GM10248 (cell line): ENCODE results near the gene MICU2.

Source experiments
- CTCF ChIA-PET: fragments of 300-600 bp; sonication (Branson Sonifier 250); formaldehyde crosslinking; extraction: SDS; loops from one replicate; lab custom pipeline; 2021; ENCODE audit warnings: antibody characterized with exemption; lab: Yijun Ruan, JAX
- POLR2A ChIA-PET: fragments of 350-650 bp; sonication (Branson Sonifier 250); formaldehyde crosslinking; extraction: SDS; loops from one replicate; lab custom pipeline; 2020; ENCODE audit warnings: antibody characterized with exemption; lab: Yijun Ruan, JAX
- DNase-seq: peaks from one replicate; pipeline ENCODE4 v3.0.0; 2012; ENCODE audit errors: extremely low spot score
- TF ChIP-seq, protein P1 (sequence below): IDR thresholded peaks from 2 replicates; pipeline ENCODE4 v1.5.1; 2012; ENCODE audit warnings: mild to moderate bottlenecking, low read depth; ENCODE audit errors: extremely low read depth, missing control alignments, control extremely low read depth

MICU2 gene

DNA sequence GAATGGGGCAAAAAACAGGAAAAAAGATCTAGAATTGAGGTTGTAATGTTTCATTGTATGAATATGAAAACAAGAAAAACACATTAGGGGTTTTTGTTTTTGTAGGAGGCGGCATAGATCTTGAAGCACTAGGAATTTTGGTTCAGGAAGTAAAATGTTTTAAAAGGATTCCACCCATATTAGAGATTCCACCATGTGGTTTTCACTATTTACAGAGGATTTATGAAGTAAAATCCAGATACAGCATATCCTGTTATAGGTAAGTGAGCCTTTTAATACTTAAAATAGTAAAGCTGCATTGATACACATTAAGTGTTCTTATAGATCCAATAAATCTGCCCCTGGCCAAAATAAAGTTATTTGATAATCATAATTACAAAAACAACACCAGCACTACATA is 61.4 kb downstream of the MICU2 start:
- ChIA-PET CTCF (interaction anchor here (1.4 kb wide), 1 partner anchor 16 kb away, joined by 3 read pairs; no protein-coding TSS in a partner anchor), POLR2A (no interaction called here)
- TF ChIP-seq, protein P1, sequence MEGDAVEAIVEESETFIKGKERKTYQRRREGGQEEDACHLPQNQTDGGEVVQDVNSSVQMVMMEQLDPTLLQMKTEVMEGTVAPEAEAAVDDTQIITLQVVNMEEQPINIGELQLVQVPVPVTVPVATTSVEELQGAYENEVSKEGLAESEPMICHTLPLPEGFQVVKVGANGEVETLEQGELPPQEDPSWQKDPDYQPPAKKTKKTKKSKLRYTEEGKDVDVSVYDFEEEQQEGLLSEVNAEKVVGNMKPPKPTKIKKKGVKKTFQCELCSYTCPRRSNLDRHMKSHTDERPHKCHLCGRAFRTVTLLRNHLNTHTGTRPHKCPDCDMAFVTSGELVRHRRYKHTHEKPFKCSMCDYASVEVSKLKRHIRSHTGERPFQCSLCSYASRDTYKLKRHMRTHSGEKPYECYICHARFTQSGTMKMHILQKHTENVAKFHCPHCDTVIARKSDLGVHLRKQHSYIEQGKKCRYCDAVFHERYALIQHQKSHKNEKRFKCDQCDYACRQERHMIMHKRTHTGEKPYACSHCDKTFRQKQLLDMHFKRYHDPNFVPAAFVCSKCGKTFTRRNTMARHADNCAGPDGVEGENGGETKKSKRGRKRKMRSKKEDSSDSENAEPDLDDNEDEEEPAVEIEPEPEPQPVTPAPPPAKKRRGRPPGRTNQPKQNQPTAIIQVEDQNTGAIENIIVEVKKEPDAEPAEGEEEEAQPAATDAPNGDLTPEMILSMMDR = no peak
- DNase-seq = no peak

DNA sequence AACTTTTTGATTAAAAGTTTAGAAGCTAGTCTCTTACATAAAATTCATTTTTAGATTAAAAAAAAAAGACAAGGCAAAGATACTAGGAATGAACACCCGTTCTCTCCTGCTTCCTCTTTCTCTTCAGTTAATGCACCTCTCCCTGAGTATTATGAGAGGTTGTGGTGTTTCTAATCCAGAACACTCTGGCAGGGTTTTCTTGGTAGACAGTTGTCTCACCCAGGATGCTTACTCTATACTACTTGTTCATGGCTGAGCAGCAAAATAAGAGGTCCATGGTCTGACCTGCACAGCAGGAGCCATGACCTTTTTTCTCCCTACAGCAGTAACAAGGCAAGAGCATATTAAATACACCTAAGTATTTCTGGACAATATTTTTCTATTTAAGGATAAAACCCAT is 62.0 kb downstream of the MICU2 start:
- POLR2A ChIA-PET = no interaction called here
- CTCF ChIA-PET = interaction anchor here (1.4 kb wide), 1 partner anchor 17 kb away, joined by 3 read pairs; no protein-coding TSS in a partner anchor
- TF ChIP-seq, protein P1 = no peak
- no peak for DNase-seq

DNA sequence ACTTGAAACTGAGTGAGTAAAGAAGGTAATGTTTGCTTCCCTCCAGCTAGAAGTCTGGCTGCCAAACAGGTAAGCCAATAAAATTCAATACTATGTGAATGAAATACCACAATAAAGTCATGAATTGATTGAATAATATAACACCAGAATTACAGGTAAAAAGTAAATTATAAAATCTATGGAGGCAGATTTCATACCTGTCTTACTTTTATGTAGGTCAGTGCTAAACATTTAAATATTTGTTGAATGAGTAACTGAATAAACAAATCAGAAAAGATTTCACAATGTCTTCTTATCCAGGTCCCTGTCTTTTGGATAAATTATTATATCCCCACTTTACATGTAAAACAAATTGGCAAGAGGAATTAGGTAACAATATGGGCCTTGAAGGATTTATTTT is 62.7 kb downstream of the MICU2 start:
- POLR2A ChIA-PET = no interaction called here
- DNase-seq = no peak
- CTCF ChIA-PET = interaction anchor here (3.1 kb wide), 1 partner anchor 9 kb away, joined by 8 read pairs; no protein-coding TSS in a partner anchor
- TF ChIP-seq, protein P1 = no peak

DNA sequence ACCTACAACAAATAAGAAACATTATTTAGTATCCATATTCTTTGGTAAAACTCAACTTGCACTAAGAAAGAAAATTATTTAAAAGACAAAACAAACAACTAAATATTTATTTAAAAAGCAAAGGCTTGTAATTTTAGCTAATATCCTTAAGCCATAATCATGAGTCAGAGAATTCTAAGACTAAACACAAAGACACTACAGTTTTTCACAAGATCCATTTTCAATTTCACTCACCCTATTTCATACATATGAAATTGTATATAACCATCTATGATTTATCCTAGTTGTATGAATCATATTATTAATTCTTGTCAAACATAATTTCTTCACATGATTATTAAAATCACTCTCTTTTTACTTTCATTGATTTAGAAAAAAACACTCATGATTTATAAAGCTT is 64.3 kb downstream of the MICU2 start:
- DNase-seq = no peak
- TF ChIP-seq, protein P1 = no peak
- ChIA-PET CTCF (interaction anchor here (1.2 to 3.1 kb wide), 2 partner anchors 10 to 62 kb away, joined by 4 to 8 read pairs; no protein-coding TSS in a partner anchor), POLR2A (no interaction called here)

DNA sequence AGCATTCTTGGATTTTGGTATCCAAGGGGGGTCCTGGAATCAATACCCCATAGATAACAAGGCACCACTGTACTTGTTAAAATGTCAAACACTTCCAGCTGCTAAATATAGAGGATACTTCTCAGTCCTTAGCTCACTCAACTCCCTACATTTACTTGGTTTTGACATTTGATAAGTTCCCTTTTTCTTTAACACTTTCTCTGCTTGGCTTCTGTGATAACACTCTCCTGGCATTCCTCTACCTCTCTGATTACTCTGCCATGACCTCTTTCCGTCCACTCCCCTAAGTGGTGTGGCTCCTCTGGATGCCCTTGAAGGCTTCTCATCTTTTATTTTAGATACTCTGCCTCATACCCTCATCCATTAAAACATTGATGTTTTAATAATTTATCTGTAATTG is 65.2 kb downstream of the MICU2 start:
- no peak for DNase-seq
- POLR2A ChIA-PET = no interaction called here

DNA sequence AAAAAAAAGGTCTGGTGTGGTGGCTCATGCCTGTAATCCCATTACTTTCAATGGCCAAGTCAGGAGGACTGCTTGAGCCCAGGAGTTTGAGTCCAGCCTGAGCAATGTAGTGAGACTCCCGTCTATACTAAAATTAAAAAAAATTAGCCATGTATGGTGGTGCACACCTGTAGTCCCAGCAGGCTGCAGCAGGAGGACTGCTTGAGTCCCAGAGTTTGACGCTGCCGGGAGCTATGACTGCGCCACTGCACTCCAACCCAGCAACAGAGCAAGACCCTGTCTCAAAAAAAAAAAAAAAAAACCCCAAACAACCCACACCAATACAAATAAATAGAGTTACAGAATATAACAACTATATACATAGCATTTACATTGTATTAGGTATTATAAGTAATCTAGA is 65.7 kb downstream of the MICU2 start:
- DNase-seq = no peak
- ChIA-PET POLR2A (no interaction called here), CTCF (interaction anchor here (3.1 kb wide), 1 partner anchor 12 kb away, joined by 8 read pairs; no protein-coding TSS in a partner anchor)
- TF ChIP-seq, protein P1 = no peak

More for the DNA sequence above, 65.2 kb downstream of the MICU2 start:
- CTCF ChIA-PET = interaction anchor here (3.1 kb wide), 1 partner anchor 11 kb away, joined by 8 read pairs; no protein-coding TSS in a partner anchor
- TF ChIP-seq, protein P1 = no peak
